ENCODE results near the gene UBAP1. TPM values are rescaled to one million over a fixed set of nuclear protein-coding genes. Genes with fewer than 3 reads are reported as not detected.
"Not testable (repeated sequence)": the region's sequence is repeated elsewhere in the genome, so short reads cannot be mapped to it uniquely, and the experiment has no call there.

The UBAP1 gene
- total RNA-seq, 4 donors from 2014 or later: 39.2 to 71.3 (median 51.1) TPM

GRCh38 chr9:34211395-34211794 lies 32.6 kb downstream of the UBAP1 start:
- TF ChIP-seq CTCF (IDR thresholded peaks at IDR 0.05): no peak

GRCh38 chr9:34214354-34215000 lies 35.6 kb downstream of the UBAP1 start:
- ATAC-seq (ENCODE audit: low FRiP score); DNase-seq (ENCODE audit: low spot score): not testable (repeated sequence)

More at GRCh38 chr9:34211395-34211794, 32.6 kb downstream of the UBAP1 start:
- ATAC-seq (ENCODE audit: low FRiP score): no peak
- DNase-seq (ENCODE audit: low spot score): no peak

GRCh38 chr9:34216325-34216724 lies 37.5 kb downstream of the UBAP1 start:
- no peak for DNase-seq (ENCODE audit: low spot score)
- no peak for ATAC-seq (ENCODE audit: low FRiP score)
- TF ChIP-seq CTCF (IDR thresholded peaks at IDR 0.05): no peak

- not testable (repeated sequence) for ATAC-seq (ENCODE audit: low FRiP score); DNase-seq (ENCODE audit: low spot score)
These were observed 38.2 kb downstream of the UBAP1 start for GRCh38 chr9:34217015-34217414.

GRCh38 chr9:34218446-34218845 lies 39.6 kb downstream of the UBAP1 start:
- no peak for TF ChIP-seq CTCF (IDR thresholded peaks at IDR 0.05)
- no peak for ATAC-seq (ENCODE audit: low FRiP score)
- no peak for DNase-seq (ENCODE audit: low spot score)

- TF ChIP-seq CTCF (IDR thresholded peaks at IDR 0.05): no peak
- ATAC-seq (ENCODE audit: low FRiP score): no peak
These were observed 40.6 kb downstream of the UBAP1 start for GRCh38 chr9:34219421-34219820.

GRCh38 chr9:34220218-34220617 lies 41.4 kb downstream of the UBAP1 start:
- no peak for DNase-seq (ENCODE audit: low spot score)
- ATAC-seq (ENCODE audit: low FRiP score): no peak
- no peak for TF ChIP-seq CTCF (IDR thresholded peaks at IDR 0.05)

More at GRCh38 chr9:34219421-34219820, 40.6 kb downstream of the UBAP1 start:
- DNase-seq (ENCODE audit: low spot score): no peak

- no peak for DNase-seq (ENCODE audit: low spot score)
- TF ChIP-seq CTCF (IDR thresholded peaks at IDR 0.05): no peak
- no peak for ATAC-seq (ENCODE audit: low FRiP score)
These were observed 45.5 kb downstream of the UBAP1 start for GRCh38 chr9:34224349-34224748.

- ATAC-seq (ENCODE audit: low FRiP score): not testable (repeated sequence)
These were observed 47.4 kb downstream of the UBAP1 start for GRCh38 chr9:34226144-34226760.

More at GRCh38 chr9:34226144-34226760, 47.4 kb downstream of the UBAP1 start:
- DNase-seq (ENCODE audit: low spot score): not testable (repeated sequence)

Data from omental fat pad (tissue), 4 donors.